ENCODE data around the gene EVC2.
"Not testable (repeated sequence)": the region's sequence is repeated elsewhere in the genome, so short reads cannot be mapped to it uniquely, and the experiment has no call there.

The EVC2 gene

GRCh38 chr4:5730993-5731990 is 22.9 kb upstream of the EVC2 start:
- in situ Hi-C loops (cut with HindIII; ENCODE audit: low sequenced_read_pairs) = no loop called here
- no peak for DNase-seq (ENCODE audit: low read depth)
- TF ChIP-seq CTCF (IDR thresholded peaks at IDR 0.05; ENCODE audit: low read depth, low read length, missing control alignments) = no peak
- no peak overlapping the region for H3K4me3 ChIP-seq (ENCODE audit: low read depth, low read length)

DNA sequence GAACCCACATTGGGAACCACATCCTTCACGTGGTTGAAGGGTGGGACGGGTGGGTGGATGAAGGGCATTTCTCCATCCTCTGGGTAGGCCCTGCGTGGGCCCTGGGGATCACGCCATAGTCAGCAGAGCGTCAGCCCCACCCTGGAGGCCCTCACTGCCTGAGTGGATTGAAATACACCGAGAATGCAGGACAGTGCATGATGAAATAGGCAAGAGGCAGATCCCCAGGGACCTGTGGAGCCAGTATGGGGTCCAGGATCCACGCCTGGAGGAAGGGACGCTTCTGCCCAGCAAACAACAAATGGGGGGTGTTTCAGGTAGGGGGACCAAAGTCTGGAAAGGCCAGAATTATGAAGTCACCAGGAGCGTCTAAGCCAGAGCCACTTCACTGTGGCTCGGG is 22.1 kb upstream of the EVC2 start:
- DNase-seq (ENCODE audit: low read depth) = no peak
- in situ Hi-C loops (cut with HindIII; ENCODE audit: low sequenced_read_pairs) = no loop called here
- no peak for TF ChIP-seq CTCF (IDR thresholded peaks at IDR 0.05; ENCODE audit: low read depth, low read length, missing control alignments)
- H3K4me3 ChIP-seq (ENCODE audit: low read depth, low read length) = no peak overlapping the region

GRCh38 chr4:5728412-5728811 is 20.1 kb upstream of the EVC2 start:
- DNase-seq (ENCODE audit: low read depth); in situ Hi-C loops (cut with HindIII; ENCODE audit: low sequenced_read_pairs); H3K4me3 ChIP-seq (ENCODE audit: low read depth, low read length): not testable (repeated sequence)

- no peak for TF ChIP-seq CTCF (IDR thresholded peaks at IDR 0.05; ENCODE audit: low read depth, low read length, missing control alignments)
- no peak for DNase-seq (ENCODE audit: low read depth)
- in situ Hi-C loops (cut with HindIII; ENCODE audit: low sequenced_read_pairs) = no loop called here
- no peak overlapping the region for H3K4me3 ChIP-seq (ENCODE audit: low read depth, low read length)
Measured at GRCh38 chr4:5724377-5724776, 16.0 kb upstream of the EVC2 start.

DNA sequence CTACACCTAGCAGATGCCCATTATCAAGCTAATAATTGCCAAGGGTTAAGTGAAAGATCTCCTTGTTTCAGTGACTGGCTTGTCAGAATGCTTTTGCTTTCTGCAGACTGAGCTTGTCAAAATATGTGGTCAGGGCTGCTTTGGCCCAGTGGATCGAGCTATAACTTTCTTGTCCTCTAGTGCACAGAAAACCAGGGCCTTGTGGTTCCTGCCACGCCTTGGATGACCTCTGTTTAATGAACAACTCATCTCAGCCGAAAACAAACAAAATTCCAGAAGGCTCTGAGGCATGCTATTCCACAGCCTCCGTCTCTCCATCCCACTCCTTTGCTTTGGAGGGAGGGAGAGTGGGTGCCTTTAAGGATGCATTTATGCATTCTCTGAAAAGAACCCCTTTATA is 14.0 kb upstream of the EVC2 start:
- in situ Hi-C loops (cut with HindIII; ENCODE audit: low sequenced_read_pairs) = no loop called here
- no peak for DNase-seq (ENCODE audit: low read depth)
- TF ChIP-seq CTCF (IDR thresholded peaks at IDR 0.05; ENCODE audit: low read depth, low read length, missing control alignments) = no peak
- no peak overlapping the region for H3K4me3 ChIP-seq (ENCODE audit: low read depth, low read length)

- no peak for TF ChIP-seq CTCF (IDR thresholded peaks at IDR 0.05; ENCODE audit: low read depth, low read length, missing control alignments)
- in situ Hi-C loops (cut with HindIII; ENCODE audit: low sequenced_read_pairs) = no loop called here
- DNase-seq (ENCODE audit: low read depth) = no peak
- H3K4me3 ChIP-seq (ENCODE audit: low read depth, low read length) = no peak overlapping the region
Measured at GRCh38 chr4:5721923-5722322, 13.6 kb upstream of the EVC2 start.

DNA sequence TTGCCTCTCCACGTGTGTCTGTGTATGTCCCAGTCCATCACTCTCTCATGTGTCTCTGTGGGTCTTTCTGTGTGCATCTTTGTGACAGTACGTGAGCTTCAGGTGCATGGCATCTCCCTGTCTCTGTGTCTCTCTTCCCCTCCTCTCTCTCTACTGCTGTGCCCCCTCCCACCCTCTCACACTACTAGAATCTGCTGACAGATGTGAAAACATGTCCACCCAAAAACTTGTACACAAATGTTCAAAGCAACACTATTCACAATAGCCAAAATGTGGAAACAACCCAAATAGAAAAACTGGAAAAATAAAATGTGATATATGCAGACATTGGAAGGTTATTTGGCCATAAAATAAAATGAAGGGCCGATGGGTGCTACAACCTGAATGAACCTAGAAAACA is 12.6 kb upstream of the EVC2 start:
- TF ChIP-seq CTCF (IDR thresholded peaks at IDR 0.05; ENCODE audit: low read depth, low read length, missing control alignments) = no peak
- H3K4me3 ChIP-seq (ENCODE audit: low read depth, low read length) = no peak overlapping the region
- in situ Hi-C loops (cut with HindIII; ENCODE audit: low sequenced_read_pairs) = no loop called here
- no peak for DNase-seq (ENCODE audit: low read depth)
